ENCODE results near the gene MAPK14. TPM values are rescaled to one million over a fixed set of nuclear protein-coding genes. Genes with fewer than 3 reads are reported as not detected.

Gene MAPK14
- total and polyA plus RNA-seq, 2 donors (not counting 3 experiments of a cell fraction or from before 2014, with no cell fraction given) = 33.3 to 54.1 TPM

DNA sequence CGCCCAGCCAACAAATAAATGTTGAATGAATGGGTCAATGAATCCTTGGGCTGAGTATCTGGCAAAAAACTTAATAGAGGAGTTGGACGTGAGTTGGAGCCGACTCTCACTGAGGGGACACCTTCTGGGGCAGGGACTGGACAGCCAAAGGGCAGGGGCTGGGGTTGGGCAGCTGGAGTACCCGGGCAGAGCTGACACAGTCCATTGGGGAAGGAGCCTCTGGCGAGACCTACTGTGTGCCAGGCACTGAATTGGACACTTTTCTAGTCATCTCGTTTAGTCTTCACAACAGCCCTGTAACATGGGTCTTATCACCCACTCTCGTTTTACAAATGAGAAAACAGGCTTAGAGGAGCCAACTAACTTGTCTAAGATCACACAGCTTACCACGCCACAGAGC is 98.0 kb downstream of the MAPK14 start:
- TF ChIP-seq, protein P1, sequence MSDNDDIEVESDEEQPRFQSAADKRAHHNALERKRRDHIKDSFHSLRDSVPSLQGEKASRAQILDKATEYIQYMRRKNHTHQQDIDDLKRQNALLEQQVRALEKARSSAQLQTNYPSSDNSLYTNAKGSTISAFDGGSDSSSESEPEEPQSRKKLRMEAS (IDR thresholded peaks at IDR 0.05; ENCODE audit: insufficient read depth, insufficient read length) = no peak
- TF ChIP-seq POLR2A (IDR thresholded peaks at IDR 0.05; ENCODE audit: low read depth, low read length) = no peak
- no peak for TF ChIP-seq MYC (IDR thresholded peaks at IDR 0.05; ENCODE audit: low read depth, low read length)
- TF ChIP-seq POLR2AphosphoS5 (IDR thresholded peaks at IDR 0.05; ENCODE audit: insufficient read depth, low read depth, low read length) = no peak
- no peak for TF ChIP-seq FOS (IDR thresholded peaks at IDR 0.05; ENCODE audit: borderline replicate concordance, insufficient read depth, low read length)
- TF ChIP-seq EZH2 (IDR thresholded peaks at IDR 0.05; ENCODE audit: borderline replicate concordance, low read depth, low read length, severe bottlenecking) = no peak
- TF ChIP-seq JUN (IDR thresholded peaks at IDR 0.05; ENCODE audit: borderline replicate concordance, insufficient read depth, insufficient read length, low read depth) = no peak
- TF ChIP-seq, protein P2, sequence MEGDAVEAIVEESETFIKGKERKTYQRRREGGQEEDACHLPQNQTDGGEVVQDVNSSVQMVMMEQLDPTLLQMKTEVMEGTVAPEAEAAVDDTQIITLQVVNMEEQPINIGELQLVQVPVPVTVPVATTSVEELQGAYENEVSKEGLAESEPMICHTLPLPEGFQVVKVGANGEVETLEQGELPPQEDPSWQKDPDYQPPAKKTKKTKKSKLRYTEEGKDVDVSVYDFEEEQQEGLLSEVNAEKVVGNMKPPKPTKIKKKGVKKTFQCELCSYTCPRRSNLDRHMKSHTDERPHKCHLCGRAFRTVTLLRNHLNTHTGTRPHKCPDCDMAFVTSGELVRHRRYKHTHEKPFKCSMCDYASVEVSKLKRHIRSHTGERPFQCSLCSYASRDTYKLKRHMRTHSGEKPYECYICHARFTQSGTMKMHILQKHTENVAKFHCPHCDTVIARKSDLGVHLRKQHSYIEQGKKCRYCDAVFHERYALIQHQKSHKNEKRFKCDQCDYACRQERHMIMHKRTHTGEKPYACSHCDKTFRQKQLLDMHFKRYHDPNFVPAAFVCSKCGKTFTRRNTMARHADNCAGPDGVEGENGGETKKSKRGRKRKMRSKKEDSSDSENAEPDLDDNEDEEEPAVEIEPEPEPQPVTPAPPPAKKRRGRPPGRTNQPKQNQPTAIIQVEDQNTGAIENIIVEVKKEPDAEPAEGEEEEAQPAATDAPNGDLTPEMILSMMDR (IDR thresholded peaks at IDR 0.05; ENCODE audit: extremely low read depth in 1 of 2, insufficient read depth in 1 of 2, low read depth in 1 of 2, low read length in 2 of 2) = no peak
- TF ChIP-seq GATA2 (IDR thresholded peaks at IDR 0.05; ENCODE audit: insufficient read depth, insufficient read length, low read depth, low read length) = no peak

More for the DNA sequence above, 98.0 kb downstream of the MAPK14 start:
- no peak overlapping the region for H2AFZ ChIP-seq (ENCODE audit: low read depth, low read length)
- no peak overlapping the region for H3K4me3 ChIP-seq (replicated peaks in 1 of 3; ENCODE audit: insufficient read depth in 1 of 3, low read depth in 1 of 3, low read length in 3 of 3)
- DNase-seq (ENCODE audit: low read depth, low spot score) (no peak), FAIRE-seq (no peak)
- no peaks in the 10 kb centered on the region for H3K9me1 ChIP-seq (replicated peaks; ENCODE audit: control insufficient read depth, extremely low read depth, insufficient read depth, low read length)
- no peak overlapping the region for H3K27ac ChIP-seq (ENCODE audit: insufficient read depth, low read depth, low read length)
- POLR2A ChIA-PET = no interaction called here
- no peak overlapping the region for H3K9ac ChIP-seq (replicated peaks; ENCODE audit: extremely low read depth, insufficient read depth, low read length)
- dilution Hi-C loops (cut with MboI; ENCODE audit: extremely low pct_ligation_motif_present, low sequenced_read_pairs) (no loop called here), intact Hi-C loops (cut with micrococcal nuclease) (no loop called here)
- CTCF ChIA-PET = no interaction called here
- H4K20me1 ChIP-seq (replicated peaks; ENCODE audit: control insufficient read depth, extremely low read depth, insufficient read depth, low read length) = no peaks in the 10 kb centered on the region
- BruUV-seq (replicated peaks) = no TSS peak
- no peaks in the 10 kb centered on the region for H3K36me3 ChIP-seq (ENCODE audit: control insufficient read depth in 2 of 2, extremely low read depth in 1 of 2, insufficient read depth in 2 of 2, low read length in 2 of 2)
- H3K4me1 ChIP-seq (ENCODE audit: control insufficient read depth, extremely low read depth, insufficient read depth, low read length) = peaks cover 38% of the 10 kb centered on the region
- no peak overlapping the region for H3K4me2 ChIP-seq (ENCODE audit: insufficient read depth, low read length)
- H3K79me2 ChIP-seq (ENCODE audit: control insufficient read depth, insufficient read depth, low read length) = no peaks in the 10 kb centered on the region
- no peaks in the 10 kb centered on the region for H3K9me3 ChIP-seq (replicated peaks; ENCODE audit: control insufficient read depth, insufficient read depth, low read length)
- H3K27me3 ChIP-seq (ENCODE audit: control insufficient read depth in 2 of 2, insufficient read depth in 2 of 2, low read length in 2 of 2) = no peaks in the 10 kb centered on the region
